ENCODE results near the gene ELF5. TPM values are rescaled to one million over a fixed set of nuclear protein-coding genes. Genes with fewer than 3 reads are reported as not detected.

ELF5 gene
- polyA plus RNA-seq (2011; rRNA removed) (not detected in 2 replicates), polyA minus RNA-seq (2011; rRNA and poly(A)+ RNA removed) (not detected in 2 replicates)

GRCh38 chr11:34513682-34514449 lies at the start of gene ELF5:
Gene ELF5, minus strand, starts transcription at chr11:34513794. Its CDS starts 8,045 bp downstream, at chr11:34505749.
- ChIA-PET POLR2A (interaction anchor here (0.6 kb wide), 1 partner anchor 137 kb away, joined by 5 read pairs; no protein-coding TSS in a partner anchor), CTCF (interaction anchor here (0.9 to 4.4 kb wide), 15 partner anchors 11 to 899 kb away, joined by 3 to 50 read pairs (median 6); no protein-coding TSS in a partner anchor)
- Histone ChIP-seq H3K36me3 (ENCODE audit: control insufficient read depth, insufficient read depth, low read length) (no peaks in the 10 kb centered on the region), H3K4me3 (ENCODE audit: low read depth, low read length) (no peak within 1 kb of the TSS), H3K27me3 (ENCODE audit: control insufficient read depth, insufficient read depth, low read length) (peaks cover 2% of the 10 kb centered on the region)
- no peak for DNase-seq (ENCODE audit: low read depth)
- TF ChIP-seq, protein P1, sequence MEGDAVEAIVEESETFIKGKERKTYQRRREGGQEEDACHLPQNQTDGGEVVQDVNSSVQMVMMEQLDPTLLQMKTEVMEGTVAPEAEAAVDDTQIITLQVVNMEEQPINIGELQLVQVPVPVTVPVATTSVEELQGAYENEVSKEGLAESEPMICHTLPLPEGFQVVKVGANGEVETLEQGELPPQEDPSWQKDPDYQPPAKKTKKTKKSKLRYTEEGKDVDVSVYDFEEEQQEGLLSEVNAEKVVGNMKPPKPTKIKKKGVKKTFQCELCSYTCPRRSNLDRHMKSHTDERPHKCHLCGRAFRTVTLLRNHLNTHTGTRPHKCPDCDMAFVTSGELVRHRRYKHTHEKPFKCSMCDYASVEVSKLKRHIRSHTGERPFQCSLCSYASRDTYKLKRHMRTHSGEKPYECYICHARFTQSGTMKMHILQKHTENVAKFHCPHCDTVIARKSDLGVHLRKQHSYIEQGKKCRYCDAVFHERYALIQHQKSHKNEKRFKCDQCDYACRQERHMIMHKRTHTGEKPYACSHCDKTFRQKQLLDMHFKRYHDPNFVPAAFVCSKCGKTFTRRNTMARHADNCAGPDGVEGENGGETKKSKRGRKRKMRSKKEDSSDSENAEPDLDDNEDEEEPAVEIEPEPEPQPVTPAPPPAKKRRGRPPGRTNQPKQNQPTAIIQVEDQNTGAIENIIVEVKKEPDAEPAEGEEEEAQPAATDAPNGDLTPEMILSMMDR (IDR thresholded peaks at IDR 0.05; ENCODE audit: insufficient read depth, low read depth, low read length) = no peak

- Histone ChIP-seq H3K36me3 (ENCODE audit: control insufficient read depth, insufficient read depth, low read length) (no peaks in the 10 kb centered on the region), H3K4me3 (ENCODE audit: low read depth, low read length) (no peak overlapping the region), H3K27me3 (ENCODE audit: control insufficient read depth, insufficient read depth, low read length) (peaks cover 2% of the 10 kb centered on the region)
- TF ChIP-seq, protein P1 (IDR thresholded peaks at IDR 0.05; ENCODE audit: insufficient read depth, low read depth, low read length) = no peak
- ChIA-PET POLR2A (no interaction called here), CTCF (interaction anchor here (0.7 to 2.3 kb wide), 2 partner anchors 23 to 51 kb away, joined by 4 to 8 read pairs; no protein-coding TSS in a partner anchor)
- no peak for DNase-seq (ENCODE audit: low read depth)
Observed at GRCh38 chr11:34562976-34563375, 49.4 kb upstream of the ELF5 start.

- POLR2A ChIA-PET = no interaction called here
Observed at GRCh38 chr11:34560511-34560910, 46.9 kb upstream of the ELF5 start.

GRCh38 chr11:34558673-34559072 lies 45.1 kb upstream of the ELF5 start:
- TF ChIP-seq, protein P1 (IDR thresholded peaks at IDR 0.05; ENCODE audit: insufficient read depth, low read depth, low read length) = no peak
- Histone ChIP-seq H3K4me3 (ENCODE audit: low read depth, low read length) (no peak overlapping the region), H3K27me3 (ENCODE audit: control insufficient read depth, insufficient read depth, low read length) (peaks cover 2% of the 10 kb centered on the region), H3K36me3 (ENCODE audit: control insufficient read depth, insufficient read depth, low read length) (no peaks in the 10 kb centered on the region)
- ChIA-PET CTCF (interaction anchor here (0.6 to 1.1 kb wide), 2 partner anchors 9 to 419 kb away, joined by 3 read pairs; no protein-coding TSS in a partner anchor), POLR2A (no interaction called here)
- no peak for DNase-seq (ENCODE audit: low read depth)

More at GRCh38 chr11:34560511-34560910, 46.9 kb upstream of the ELF5 start:
- Histone ChIP-seq H3K4me3 (ENCODE audit: low read depth, low read length) (no peak overlapping the region), H3K36me3 (ENCODE audit: control insufficient read depth, insufficient read depth, low read length) (no peaks in the 10 kb centered on the region), H3K27me3 (ENCODE audit: control insufficient read depth, insufficient read depth, low read length) (peaks cover 2% of the 10 kb centered on the region)
- no peak for DNase-seq (ENCODE audit: low read depth)
- CTCF ChIA-PET = interaction anchor here (0.9 kb wide), 1 partner anchor 12 kb away, joined by 3 read pairs; no protein-coding TSS in a partner anchor
- TF ChIP-seq, protein P1 (IDR thresholded peaks at IDR 0.05; ENCODE audit: insufficient read depth, low read depth, low read length) = no peak

GRCh38 chr11:34558211-34558610 lies 44.6 kb upstream of the ELF5 start:
- Histone ChIP-seq H3K36me3 (ENCODE audit: control insufficient read depth, insufficient read depth, low read length) (no peaks in the 10 kb centered on the region), H3K27me3 (ENCODE audit: control insufficient read depth, insufficient read depth, low read length) (peaks cover 2% of the 10 kb centered on the region), H3K4me3 (ENCODE audit: low read depth, low read length) (no peak overlapping the region)
- ChIA-PET CTCF (interaction anchor here (1.1 kb wide), 1 partner anchor 10 kb away, joined by 3 read pairs; no protein-coding TSS in a partner anchor), POLR2A (no interaction called here)
- TF ChIP-seq, protein P1 (IDR thresholded peaks at IDR 0.05; ENCODE audit: insufficient read depth, low read depth, low read length) = no peak
- DNase-seq (ENCODE audit: low read depth) = no peak

All from BJ (cell line).